ENCODE measurements around the gene NAB2.

GRCh38 chr12:57098546-57098945 lies 9.6 kb downstream of the NAB2 start:
- TF ChIP-seq REST (IDR thresholded peaks at IDR 0.05; ENCODE audit: borderline replicate concordance) (no peak), REST (CRISPR knock-in tag; IDR thresholded peaks at IDR 0.05; ENCODE audit: low read depth) (no peak), CBFA2T2 (conservative IDR thresholded peaks at IDR 0.05) (no peak), CTCF (IDR thresholded peaks at IDR 0.05 in 2 of 3, conservative IDR thresholded peaks at IDR 0.05 in 1 of 3; ENCODE audit: insufficient read depth in 2 of 3, low read depth in 1 of 3, low read length in 3 of 3) (no peak), POLR2A (conservative IDR thresholded peaks at IDR 0.05) (no peak), ETV5 (CRISPR knock-in tag; IDR thresholded peaks at IDR 0.05; ENCODE audit: low read depth) (no peak), ZBTB7A (IDR thresholded peaks at IDR 0.05; ENCODE audit: borderline replicate concordance, control insufficient read depth, low read depth, low read length) (no peak), NONO (IDR thresholded peaks at IDR 0.05; ENCODE audit: low read depth in 2 of 2, low read length in 1 of 2) (no peak)

Measured in K562 (cell line).